Right lung (tissue), 10 donors: ENCODE data around the gene ARRDC1. TPM values are rescaled to one million over a fixed set of nuclear protein-coding genes. Genes with fewer than 3 reads are reported as not detected.
"Not testable (repeated sequence)": the region's sequence is repeated elsewhere in the genome, so short reads cannot be mapped to it uniquely, and the experiment has no call there.

ENCODE experiments used
- DNase-seq, 2 donors: peaks; one replicate each; pipeline ENCODE4 v3.0.0-alpha.2; 2013
- long read RNA-seq, 8 donors: transcript quantifications; one replicate each; lab custom pipeline, GENCODE V29; 2026
- polyA plus RNA-seq, 5 donors: library from polyadenylated mRNA; unstranded; fragments of 120-200 nt; gene quantifications; one replicate each; pipeline versions ENCODE4 v1.2.1 to v1.2.3, GENCODE V29; 2013; ENCODE audit warnings: inconsistent platforms in 1 of 5, low replicate concordance in 1 of 5; ENCODE audit not compliant: insufficient read length in 5 of 5, insufficient read depth in 1 of 5

ARRDC1 gene, protein sequence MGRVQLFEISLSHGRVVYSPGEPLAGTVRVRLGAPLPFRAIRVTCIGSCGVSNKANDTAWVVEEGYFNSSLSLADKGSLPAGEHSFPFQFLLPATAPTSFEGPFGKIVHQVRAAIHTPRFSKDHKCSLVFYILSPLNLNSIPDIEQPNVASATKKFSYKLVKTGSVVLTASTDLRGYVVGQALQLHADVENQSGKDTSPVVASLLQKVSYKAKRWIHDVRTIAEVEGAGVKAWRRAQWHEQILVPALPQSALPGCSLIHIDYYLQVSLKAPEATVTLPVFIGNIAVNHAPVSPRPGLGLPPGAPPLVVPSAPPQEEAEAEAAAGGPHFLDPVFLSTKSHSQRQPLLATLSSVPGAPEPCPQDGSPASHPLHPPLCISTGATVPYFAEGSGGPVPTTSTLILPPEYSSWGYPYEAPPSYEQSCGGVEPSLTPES
- 10 to 100 TPM; 23.4 to 44.0 (median 35.2) TPM for polyA plus RNA-seq
- long read RNA-seq, donor 1, transcript ARRDC1-201 (8 exons, 1,586 nt), result major isoform, 10 of 20 reads
- long read RNA-seq, donor 1, partial matches to known transcripts, result 6 of 20 reads
- long read RNA-seq, donor 1, other reads (novel, unspliced or antisense), result 0 of 20 reads
- long read RNA-seq, donor 2, transcript ARRDC1-201 (8 exons, 1,586 nt), result major isoform, 6 of 6 reads
- long read RNA-seq, donor 2, partial matches to known transcripts, result 0 of 6 reads
- long read RNA-seq, donor 2, other reads (novel, unspliced or antisense), result 0 of 6 reads
- long read RNA-seq, donor 3, transcript ARRDC1-201 (8 exons, 1,586 nt), result major isoform, 7 of 17 reads
- long read RNA-seq, donor 3, partial matches to known transcripts, result 6 of 17 reads
- long read RNA-seq, donor 3, other reads (novel, unspliced or antisense), result 0 of 17 reads
- long read RNA-seq, donor 4, transcript ARRDC1-205 (4 exons, 866 nt), result major isoform, 5 of 10 reads
- long read RNA-seq, donor 4, partial matches to known transcripts, result 0 of 10 reads
- long read RNA-seq, donor 4, other reads (novel, unspliced or antisense), result 0 of 10 reads
- long read RNA-seq, donor 5, transcript ARRDC1-205 (4 exons, 866 nt), result major isoform, 8 of 21 reads
- long read RNA-seq, donor 5, transcript ARRDC1-201 (8 exons, 1,586 nt), result minor isoform, 5 of 21 reads
- long read RNA-seq, donor 5, partial matches to known transcripts, result 6 of 21 reads
- long read RNA-seq, donor 5, other reads (novel, unspliced or antisense), result 0 of 21 reads
- long read RNA-seq, donor 6, transcript ARRDC1-201 (8 exons, 1,586 nt), result major isoform, 8 of 18 reads
- long read RNA-seq, donor 6, partial matches to known transcripts, result 0 of 18 reads
- long read RNA-seq, donor 6, other reads (novel, unspliced or antisense), result 5 of 18 reads
- long read RNA-seq, donor 7, transcript ARRDC1-201 (8 exons, 1,586 nt), result major isoform, 5 of 10 reads
- long read RNA-seq, donor 7, partial matches to known transcripts, result 0 of 10 reads
- long read RNA-seq, donor 7, other reads (novel, unspliced or antisense), result 0 of 10 reads
- long read RNA-seq, donor 8, partial matches to known transcripts, result 6 of 10 reads
- long read RNA-seq, donor 8, other reads (novel, unspliced or antisense), result 0 of 10 reads

GRCh38 chr9:137605121-137606004 lies at the start of gene ARRDC1:
ARRDC1 (plus strand) TSS chr9:137605686; CDS start chr9:137605718, 32 bp downstream.
- peak; percentile 83 to 87 for DNase-seq

DNA sequence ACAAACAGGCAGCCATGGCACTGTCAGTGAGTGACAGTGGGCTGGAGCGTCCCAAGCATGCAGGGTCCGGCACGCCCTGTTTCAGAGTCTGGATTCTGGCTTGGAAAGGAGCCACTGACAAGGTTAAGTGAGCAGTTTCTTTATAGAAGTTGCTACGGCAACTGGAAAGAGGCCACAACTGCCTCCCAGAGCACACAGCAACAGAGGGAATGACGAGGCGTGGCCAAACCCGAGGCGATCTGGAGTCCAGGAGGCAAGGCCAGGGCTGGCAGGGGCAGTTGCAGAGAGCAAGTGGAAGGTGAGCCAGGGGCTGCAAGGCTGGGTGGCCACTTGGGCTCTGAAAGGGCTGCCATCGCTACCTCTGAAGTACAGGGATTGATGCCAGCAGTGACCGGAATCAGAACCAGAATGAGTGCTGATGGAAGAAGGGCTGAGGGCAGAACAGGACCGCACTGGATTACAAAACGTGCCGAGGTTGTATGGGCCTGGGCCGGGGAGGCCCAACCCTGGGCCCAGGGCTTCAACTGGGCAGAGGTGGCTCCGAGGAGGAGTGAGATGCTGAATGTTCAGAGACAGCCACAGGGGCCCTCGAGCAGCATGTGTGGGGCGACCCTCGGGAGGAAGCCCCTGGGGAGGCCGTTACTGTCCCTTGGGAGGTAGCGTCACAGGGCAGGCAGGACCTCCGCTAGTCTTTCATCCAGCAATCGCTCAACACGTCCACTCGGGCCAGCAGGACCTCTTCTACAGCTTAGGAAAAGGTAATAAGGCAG lies 49.2 kb upstream of the ARRDC1 start:
- DNase-seq, result no peak

DNA sequence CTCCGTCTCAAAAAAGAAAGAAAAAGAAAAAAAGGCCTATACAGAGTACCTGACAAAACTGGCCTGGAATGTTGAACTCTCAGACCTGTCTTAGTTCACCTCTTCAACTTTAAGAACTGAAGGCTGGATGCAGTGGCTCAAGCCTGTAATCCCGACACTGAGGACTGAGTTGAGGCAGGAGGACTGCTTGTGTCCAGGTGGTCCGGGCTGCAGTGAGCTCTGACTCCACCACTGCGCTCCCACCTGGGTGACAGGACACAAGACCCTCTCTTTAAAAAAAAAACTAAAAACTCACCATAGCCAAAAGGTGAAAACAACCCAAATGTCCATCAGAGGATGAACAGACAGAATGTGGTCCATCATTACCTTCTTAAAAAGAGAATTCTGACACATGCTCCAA lies 47.4 kb upstream of the ARRDC1 start:
- DNase-seq, result no peak

DNA sequence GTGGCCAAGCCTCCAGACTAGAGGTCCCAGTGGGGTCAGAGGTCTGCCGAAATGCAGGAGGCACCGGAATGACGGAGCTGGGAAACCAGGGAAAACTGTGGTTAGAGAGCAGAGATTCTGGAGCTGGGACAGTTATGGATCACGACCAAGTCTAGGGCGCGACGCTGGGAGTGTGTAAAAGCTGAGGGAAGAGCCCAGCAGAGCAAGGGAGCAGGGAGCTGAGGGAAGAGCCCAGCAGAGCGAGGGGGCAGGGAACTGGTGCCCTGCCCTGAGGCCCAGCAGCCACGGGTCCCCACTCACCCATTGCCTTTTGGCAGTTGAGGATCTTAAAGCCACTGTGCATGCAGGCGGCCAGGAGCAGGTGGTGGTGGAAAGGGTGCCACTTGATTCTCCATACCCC lies 41.4 kb upstream of the ARRDC1 start:
- DNase-seq, result no peak

DNA sequence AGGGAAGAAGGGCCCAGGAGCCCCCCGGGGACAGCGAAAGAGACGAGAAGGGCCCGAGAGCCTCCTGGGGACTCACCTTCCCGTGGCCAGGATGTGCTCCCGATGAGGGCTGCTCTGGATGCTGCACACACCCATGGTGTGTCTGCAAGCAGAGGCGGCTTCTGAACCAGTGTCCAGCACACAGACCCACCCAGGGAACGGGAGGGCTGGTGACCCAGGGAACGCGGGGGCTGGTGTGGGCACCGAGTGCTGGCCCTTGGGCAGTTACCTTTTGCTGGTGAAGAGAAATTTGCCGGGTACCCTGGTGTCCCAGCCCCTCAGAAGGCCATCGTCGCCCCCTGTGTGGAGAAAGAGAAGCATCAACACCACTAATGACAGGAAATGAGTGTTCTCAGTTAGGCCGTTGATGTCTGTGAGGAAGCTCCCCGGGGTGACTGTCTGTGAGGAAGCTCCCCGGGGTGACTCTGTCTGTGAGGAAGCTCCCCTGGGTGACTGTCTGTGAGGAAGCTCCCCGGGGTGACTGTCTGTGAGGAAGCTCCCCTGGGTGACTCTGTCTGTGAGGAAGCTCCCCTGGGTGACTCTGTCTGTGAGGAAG lies 40.6 kb upstream of the ARRDC1 start:
- DNase-seq, result no peak

GRCh38 chr9:137568445-137568844 lies 37.0 kb upstream of the ARRDC1 start:
- not testable (repeated sequence) for DNase-seq

GRCh38 chr9:137569609-137570203 lies 35.8 kb upstream of the ARRDC1 start:
- DNase-seq, result no peak

DNA sequence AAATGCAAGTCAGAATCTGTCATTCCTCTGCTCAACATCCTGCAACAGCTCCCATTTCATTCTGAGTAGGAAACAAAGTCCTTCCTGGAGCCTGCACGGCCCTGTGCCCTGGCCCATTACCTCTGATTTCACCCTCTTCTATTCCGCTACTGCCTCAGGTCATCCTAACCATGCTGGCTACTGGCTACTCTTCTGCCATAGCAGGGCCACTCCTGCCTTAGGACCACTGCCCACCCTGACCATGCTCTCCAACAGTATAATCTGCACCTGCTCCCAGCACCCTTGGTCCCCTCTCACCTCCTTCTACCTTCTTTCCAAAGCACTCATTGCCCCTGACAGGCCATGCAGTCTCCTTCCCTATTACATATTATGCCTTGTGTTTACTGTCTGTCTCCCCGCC lies 34.9 kb upstream of the ARRDC1 start:
- DNase-seq, result no peak

- no peak for DNase-seq
Observed at GRCh38 chr9:137574192-137574591, 31.3 kb upstream of the ARRDC1 start.

- no peak for DNase-seq
Observed at GRCh38 chr9:137575364-137575715, 30.1 kb upstream of the ARRDC1 start.

GRCh38 chr9:137575716-137576411 lies 29.6 kb upstream of the ARRDC1 start:
- no peak for DNase-seq

- DNase-seq, result peak; percentile 88
Observed at GRCh38 chr9:137578518-137579258, 26.8 kb upstream of the ARRDC1 start, which contains the start of gene DPH7. DPH7 (minus strand) TSS chr9:137578925; CDS start chr9:137578777, 148 bp downstream.

- peak in 1 of 2 donors; percentile 12 for DNase-seq
Observed at GRCh38 chr9:137579259-137579604, 26.3 kb upstream of the ARRDC1 start.

DNA sequence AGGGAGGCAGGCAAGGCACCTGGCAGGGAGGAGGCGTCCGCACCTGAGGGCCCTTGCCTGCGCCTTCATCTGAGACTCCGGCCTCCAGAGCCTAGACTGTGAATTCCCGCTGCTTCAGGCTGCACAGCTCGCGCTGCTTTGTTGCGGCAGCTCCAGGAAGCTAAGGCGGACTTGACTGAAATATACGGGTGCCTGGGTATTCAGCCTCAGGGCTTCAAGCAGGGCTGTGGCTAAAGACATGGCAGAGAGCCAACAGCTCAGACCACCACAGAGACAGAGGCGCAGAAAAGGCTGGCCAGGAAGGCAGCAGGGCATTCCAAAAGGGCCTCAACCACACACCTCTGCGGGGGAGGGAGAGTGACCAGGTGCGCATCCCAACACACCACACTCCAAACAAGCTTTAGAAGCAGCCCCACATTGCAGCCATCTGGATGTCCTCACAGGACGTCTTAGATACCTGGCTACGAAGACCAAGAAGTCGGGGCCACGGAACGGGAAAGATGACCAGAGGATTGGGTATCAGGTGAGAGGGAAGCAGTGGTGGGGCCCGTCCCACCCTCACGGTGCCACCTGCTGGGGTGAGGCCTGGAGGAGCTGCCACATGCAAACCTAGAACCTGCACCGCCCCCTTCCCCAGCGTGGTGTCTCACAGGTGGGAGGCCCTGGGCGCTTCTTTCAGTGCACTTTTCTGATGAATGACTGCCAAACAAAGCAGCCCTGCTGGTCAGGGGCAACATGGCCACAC lies 25.1 kb upstream of the ARRDC1 start:
- no peak for DNase-seq

GRCh38 chr9:137580954-137581322 lies 24.5 kb upstream of the ARRDC1 start:
- no peak for DNase-seq
